GM18517 (cell line): ENCODE data around the gene AP1AR.
A peak's percentile ranks its signal among the peaks of the same experiment; 100 is the strongest.
"Not testable (repeated sequence)": the region's sequence is repeated elsewhere in the genome, so short reads cannot be mapped to it uniquely, and the experiment has no call there.

ENCODE experiments used
- ATAC-seq: cut with Tn5 transposase; IDR thresholded peaks from one replicate; pipeline ENCODE4 v1.9.1; 2021; ENCODE audit warnings: mild to moderate bottlenecking, moderate library complexity; ENCODE audit not compliant: unreplicated experiment

AP1AR gene

GRCh38 chr4:112309263-112309791, 77.7 kb downstream of the AP1AR start:
- not testable (repeated sequence) for ATAC-seq

GRCh38 chr4:112311516-112311915, 79.9 kb downstream of the AP1AR start:
- ATAC-seq, result no peak

GRCh38 chr4:112312610-112313239, 81.1 kb downstream of the AP1AR start:
- peak; percentile 96 for ATAC-seq

GRCh38 chr4:112315446-112315845, 83.9 kb downstream of the AP1AR start:
- ATAC-seq, result no peak

GRCh38 chr4:112316360-112316759, 84.8 kb downstream of the AP1AR start:
- ATAC-seq, result no peak

- peak; percentile 97 for ATAC-seq
These were observed 86.9 kb downstream of the AP1AR start for GRCh38 chr4:112318239-112319142.
